Spinal cord (tissue), 10 donors: ENCODE results near the gene SOX13. TPM values are rescaled to one million over a fixed set of nuclear protein-coding genes. Genes with fewer than 3 reads are reported as not detected.

Experiments used
- DNase-seq, 6 donors: peaks; one replicate each; pipeline versions ENCODE4 v3.0.0 to v3.0.0-alpha.2; 2013 to 2015; ENCODE audit warnings: low spot score in 6 of 6, low read depth in 4 of 6
- H3K27ac ChIP-seq: one replicate; pipeline ENCODE4 v1.5.1; 2013; ENCODE audit warnings: low read depth, low read length, control low read depth
- H3K27me3 ChIP-seq: one replicate; pipeline ENCODE4 v1.6.1; 2013; ENCODE audit warnings: low read length; ENCODE audit not compliant: control insufficient read depth, insufficient read depth
- H3K36me3 ChIP-seq: one replicate; pipeline ENCODE4 v1.6.1; 2013; ENCODE audit warnings: low read length; ENCODE audit not compliant: control insufficient read depth, insufficient read depth
- H3K4me1 ChIP-seq: one replicate; pipeline ENCODE4 v1.6.1; 2013; ENCODE audit warnings: low read length; ENCODE audit not compliant: control insufficient read depth, insufficient read depth
- H3K4me3 ChIP-seq: one replicate; pipeline ENCODE4 v1.5.1; 2013; ENCODE audit warnings: low read depth, low read length, control low read depth
- H3K9me3 ChIP-seq: one replicate; pipeline ENCODE4 v1.6.1; 2013; ENCODE audit warnings: low read length; ENCODE audit not compliant: control insufficient read depth, insufficient read depth
- WGBS: methylation state at CpG from one replicate; pipeline ENCODE4 v1.1.5; 2013; ENCODE audit warnings: missing lambda C conversion rate; ENCODE audit not compliant: insufficient coverage; 5-methylcytosine and 5-hydroxymethylcytosine counted together
- polyA plus RNA-seq, 2 donors: library from polyadenylated mRNA; unstranded; fragments of 120-200 nt; gene quantifications; one replicate each; pipeline ENCODE4 v1.2.1, GENCODE V29; 2013; ENCODE audit not compliant: insufficient read length in 2 of 2
- total RNA-seq, 2 donors: library from RNA; depleted of rRNA in 1 of 2; stranded (reverse); fragments of 120-200 nt in 1 of 2; fragments of >200 nt in 1 of 2; gene quantifications; one replicate each; pipeline versions ENCODE4 v1.2.3 to v1.2.4, GENCODE V29; 2013 to 2014
- donor health status: healthy.

Gene SOX13
- total and polyA plus RNA-seq, 4 donors: 8.4 to 49.6 (median 31.5) TPM

DNA sequence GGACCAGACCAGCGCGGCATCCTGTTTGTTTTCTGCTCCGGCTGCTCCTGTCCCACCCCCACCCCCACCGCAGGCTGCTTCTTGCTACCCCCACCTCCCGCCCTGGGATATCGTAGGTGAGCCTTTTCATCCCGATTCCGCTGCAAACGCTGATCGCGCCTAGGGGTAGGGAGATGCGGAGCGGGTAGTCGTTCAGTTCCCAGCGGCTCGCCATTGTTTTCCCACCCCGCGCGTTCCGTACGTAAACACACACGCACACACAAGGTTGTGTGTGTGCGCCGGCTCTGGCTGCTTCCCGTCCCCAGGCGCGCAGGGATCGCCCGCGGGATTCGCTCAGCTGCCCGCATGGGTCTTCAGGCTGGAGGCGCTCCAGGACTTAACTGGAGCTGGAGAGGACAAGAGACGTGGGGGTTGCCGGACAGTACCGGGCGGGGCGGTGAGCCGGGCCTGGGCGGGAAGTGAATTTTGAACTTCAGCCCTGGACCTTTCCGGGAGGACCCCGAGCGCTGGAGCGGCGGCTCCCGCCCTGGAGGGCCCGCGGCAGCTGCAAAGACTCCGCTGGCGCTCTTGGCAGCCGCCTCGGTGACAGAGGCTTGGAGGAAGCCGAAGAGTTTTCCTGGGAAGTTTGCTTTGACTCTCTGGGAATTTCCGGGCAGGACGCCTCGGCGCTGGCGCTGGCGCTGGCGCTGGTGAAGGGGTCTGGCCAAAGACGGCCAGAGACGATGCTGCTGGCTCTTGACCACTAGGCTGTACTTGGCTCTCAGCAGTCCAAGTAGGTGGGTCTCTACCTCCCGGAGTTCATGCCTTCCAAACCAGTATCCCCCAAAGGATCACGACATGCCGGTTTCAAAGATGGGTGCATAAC lies 1.6 kb downstream of the SOX13 start:
- Histone ChIP-seq H3K4me1 (peaks cover 55% of the 10 kb centered on the region), H3K9me3 (no peaks in the 10 kb centered on the region), H3K36me3 (no peaks in the 10 kb centered on the region), H3K27me3 (no peaks in the 10 kb centered on the region), H3K4me3 (peak overlapping the region; percentile 83), H3K27ac (peak overlapping the region; percentile 72)
- DNase-seq: peak in 2 of 6 donors; percentile 80 to 84
- under 1% methylated on average over 62 of the region's 65 CpGs for WGBS

- WGBS: 9% methylated on average over 31 of the region's 31 CpGs
- peak in 1 of 6 donors; percentile 18 for DNase-seq
- Histone ChIP-seq H3K27ac (peak overlapping the region; percentile 72), H3K4me3 (peak overlapping the region; percentile 83), H3K27me3 (no peaks in the 10 kb centered on the region), H3K36me3 (no peaks in the 10 kb centered on the region), H3K4me1 (peaks cover 62% of the 10 kb centered on the region), H3K9me3 (no peaks in the 10 kb centered on the region)
Observed at GRCh38 chr1:204075139-204075521, 2.2 kb downstream of the SOX13 start.

DNA sequence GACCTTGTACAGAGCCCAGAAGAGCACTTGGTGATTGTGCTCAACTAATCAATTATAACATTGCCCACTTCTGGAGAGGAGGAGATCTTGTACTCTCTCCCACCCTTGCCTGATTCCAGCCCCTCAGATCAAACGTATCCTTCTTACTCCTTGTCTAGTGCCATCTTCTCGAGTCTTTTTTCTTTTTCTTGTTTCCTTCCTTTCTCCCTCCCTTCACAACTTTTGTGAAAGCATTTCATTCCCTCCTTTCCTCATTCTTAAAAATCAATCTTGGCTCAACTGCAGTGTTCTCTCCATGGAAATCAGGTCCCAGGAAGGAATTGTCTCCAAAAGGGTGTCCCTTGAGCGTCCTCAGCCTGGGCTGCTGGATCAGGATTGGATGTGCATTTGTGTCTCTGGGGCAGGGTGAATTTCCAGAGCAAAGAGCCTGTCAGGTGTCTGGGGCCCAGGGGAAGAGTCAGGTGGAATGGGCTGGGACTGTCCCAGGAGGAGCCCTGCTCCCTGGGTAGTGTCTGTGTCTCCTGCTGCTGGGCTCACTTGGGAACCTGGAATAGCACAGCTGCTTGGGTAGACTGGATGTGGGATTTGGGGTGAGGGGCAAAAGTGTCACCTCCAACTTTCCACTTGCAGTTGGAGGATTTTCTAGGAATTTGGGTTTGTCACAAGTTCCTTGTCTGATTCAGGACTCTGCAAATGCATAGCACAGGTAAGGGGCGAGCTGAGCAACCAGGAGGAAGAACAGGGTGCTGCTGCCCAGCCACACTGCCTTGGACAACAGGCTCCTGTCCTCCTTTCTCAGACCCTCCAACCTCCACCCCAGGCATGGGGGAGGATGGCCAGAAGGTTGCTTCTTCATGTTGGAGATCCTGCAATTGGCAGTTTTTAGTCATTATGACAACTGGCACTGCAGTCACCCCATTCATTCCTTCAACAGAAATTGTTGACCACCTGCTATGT lies 3.3 kb downstream of the SOX13 start:
- H3K27ac ChIP-seq: no peak overlapping the region
- no peaks in the 10 kb centered on the region for H3K9me3 ChIP-seq
- no peaks in the 10 kb centered on the region for H3K36me3 ChIP-seq
- no peaks in the 10 kb centered on the region for H3K27me3 ChIP-seq
- H3K4me1 ChIP-seq: peaks cover 72% of the 10 kb centered on the region
- DNase-seq: no peak
- H3K4me3 ChIP-seq: peak overlapping the region; percentile 83
- WGBS: 66% methylated on average over 2 of the region's 4 CpGs

- WGBS: no CpG with 5 or more reads among the region's 1 CpG
- Histone ChIP-seq H3K27me3 (no peaks in the 10 kb centered on the region), H3K36me3 (no peaks in the 10 kb centered on the region), H3K27ac (no peak overlapping the region), H3K4me1 (peaks cover 79% of the 10 kb centered on the region), H3K4me3 (no peak overlapping the region), H3K9me3 (no peaks in the 10 kb centered on the region)
- DNase-seq: no peak
Observed at GRCh38 chr1:204076891-204077290, 4.0 kb downstream of the SOX13 start.

DNA sequence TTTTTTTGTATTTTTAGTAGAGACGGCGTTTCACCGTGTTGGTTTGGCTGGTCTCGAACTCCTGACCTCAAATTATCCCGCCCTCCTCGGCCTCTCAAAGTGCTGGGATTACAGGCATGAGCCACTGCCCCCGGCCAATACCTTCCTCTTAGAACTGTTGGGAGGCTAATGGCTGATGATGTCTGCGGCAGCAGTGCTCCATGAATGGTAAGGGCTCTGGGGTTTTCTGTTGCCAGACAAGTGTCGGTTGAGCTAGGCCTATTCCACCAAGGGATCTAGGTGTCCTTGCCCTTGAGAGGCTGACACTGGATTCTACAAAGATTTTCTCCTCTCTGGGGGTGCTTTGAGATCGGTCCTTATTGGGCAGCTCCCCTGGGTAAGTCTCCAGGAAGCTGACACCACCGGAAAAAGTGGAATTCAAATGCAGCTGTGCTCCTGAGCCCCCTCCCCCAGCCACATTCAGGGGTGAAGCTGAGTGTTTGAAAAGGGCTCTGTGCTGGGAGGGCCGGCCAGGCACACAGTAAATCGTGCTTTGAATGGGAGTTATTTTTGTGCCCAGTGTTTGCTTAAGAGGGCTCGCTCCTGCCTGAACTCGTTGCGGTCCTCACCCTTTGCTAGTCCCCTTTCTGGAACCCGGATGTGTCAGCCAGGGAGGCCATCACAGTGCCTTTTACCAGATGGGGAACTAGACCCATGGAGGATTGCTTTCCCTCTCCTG lies 5.2 kb downstream of the SOX13 start:
- WGBS: 24% methylated on average over 16 of the region's 17 CpGs
- peak in 3 of 6 donors; percentile 58 to 84 (median 79) for DNase-seq
- peaks cover 84% of the 10 kb centered on the region for H3K4me1 ChIP-seq

GRCh38 chr1:204079608-204079999 lies 6.7 kb downstream of the SOX13 start:
- Histone ChIP-seq H3K9me3 (no peaks in the 10 kb centered on the region), H3K27ac (peak overlapping the region; percentile 61), H3K4me1 (peaks cover 89% of the 10 kb centered on the region), H3K36me3 (peaks cover 3% of the 10 kb centered on the region), H3K4me3 (no peak overlapping the region), H3K27me3 (no peaks in the 10 kb centered on the region)
- 65% methylated on average over 2 of the region's 3 CpGs for WGBS
- DNase-seq: no peak

More for the DNA sequence above, 5.2 kb downstream of the SOX13 start:
- Histone ChIP-seq H3K27ac (peak overlapping the region; percentile 78), H3K36me3 (no peaks in the 10 kb centered on the region), H3K4me3 (no peak overlapping the region), H3K27me3 (no peaks in the 10 kb centered on the region), H3K9me3 (no peaks in the 10 kb centered on the region)

DNA sequence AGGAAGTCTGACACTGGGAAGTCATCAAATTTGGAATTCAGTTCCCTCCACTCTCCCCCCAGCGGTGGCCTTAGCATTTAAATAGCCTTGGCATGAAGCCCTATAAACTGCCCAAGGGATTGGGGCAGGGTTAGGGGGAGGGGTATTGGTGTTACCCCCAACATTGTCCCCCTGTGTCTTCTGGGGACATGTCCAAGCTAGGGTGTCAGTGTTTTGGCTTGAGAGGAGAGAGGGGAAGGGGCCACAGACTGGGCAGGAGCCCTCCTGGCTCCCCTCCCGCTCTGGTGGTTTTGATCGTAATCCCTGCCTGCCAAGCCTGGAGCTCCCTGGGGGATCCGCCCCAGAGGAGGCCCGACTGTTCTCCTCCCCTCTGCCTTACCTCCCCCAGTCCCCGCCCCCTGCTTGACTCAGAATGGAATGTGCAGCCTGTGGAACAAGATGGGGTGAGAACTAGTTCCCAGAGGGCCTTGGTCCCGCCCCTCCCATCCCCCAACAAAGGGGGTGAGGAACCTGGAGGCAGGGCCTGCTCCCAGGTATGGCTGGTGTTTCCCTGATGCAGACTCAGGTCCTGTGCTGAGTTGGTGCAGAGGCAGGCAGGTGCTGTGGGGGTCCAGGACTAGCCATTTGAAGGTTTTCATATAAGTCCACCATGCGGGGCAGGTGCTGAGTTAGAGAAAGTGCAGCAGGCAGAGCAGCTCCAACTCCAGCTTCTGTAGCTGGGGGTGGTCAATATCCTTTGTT lies 7.4 kb downstream of the SOX13 start:
- peaks cover 3% of the 10 kb centered on the region for H3K36me3 ChIP-seq
- peaks cover 88% of the 10 kb centered on the region for H3K4me1 ChIP-seq
- H3K27ac ChIP-seq: peak overlapping the region; percentile 61
- no peak overlapping the region for H3K4me3 ChIP-seq
- H3K9me3 ChIP-seq: no peaks in the 10 kb centered on the region
- H3K27me3 ChIP-seq: no peaks in the 10 kb centered on the region
- peak in 2 of 6 donors; percentile 73 for DNase-seq
- WGBS: 30% methylated on average over 4 of the region's 8 CpGs

DNA sequence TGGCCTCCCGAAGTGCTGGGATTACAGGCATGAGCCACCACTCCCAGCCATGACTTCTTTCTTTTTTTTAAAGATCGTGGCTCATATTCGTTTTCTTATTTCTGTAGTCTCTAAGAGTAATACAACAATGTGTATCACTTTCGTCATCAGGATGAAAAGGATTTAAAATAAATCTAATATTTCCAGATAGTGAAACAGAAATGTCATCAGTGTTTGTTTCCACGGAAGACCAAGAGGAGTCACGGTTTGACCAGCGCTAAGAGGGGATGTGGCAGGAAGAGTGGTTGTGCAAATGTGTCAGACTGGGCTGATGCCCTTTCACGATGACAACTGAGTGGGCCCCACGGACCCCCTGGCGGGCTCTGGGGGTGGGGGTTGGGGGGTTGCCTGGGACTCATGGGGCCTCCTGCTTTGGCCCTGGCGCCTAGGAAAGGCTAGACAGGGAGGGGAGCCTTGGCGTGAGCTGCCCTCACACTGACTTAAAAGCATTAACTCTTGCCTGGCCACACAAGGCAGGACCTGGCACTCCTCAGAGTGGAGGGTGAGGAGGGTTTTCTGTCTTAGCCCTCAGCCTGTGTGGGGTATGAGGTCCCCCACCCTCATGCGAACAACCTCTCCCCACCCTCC lies 8.4 kb downstream of the SOX13 start:
- H3K36me3 ChIP-seq: peaks cover 3% of the 10 kb centered on the region
- H3K27me3 ChIP-seq: no peaks in the 10 kb centered on the region
- H3K4me1 ChIP-seq: peaks cover 82% of the 10 kb centered on the region
- 14% methylated on average over 7 of the region's 13 CpGs for WGBS
- no peaks in the 10 kb centered on the region for H3K9me3 ChIP-seq
- DNase-seq: no peak
- H3K27ac ChIP-seq: no peak overlapping the region
- H3K4me3 ChIP-seq: no peak overlapping the region
